Psoas muscle (tissue), 8 donors: Measurements from ENCODE around the gene AQP12A. TPM values are rescaled to one million over a fixed set of nuclear protein-coding genes. Genes with fewer than 3 reads are reported as not detected.
"Not testable (repeated sequence)": the region's sequence is repeated elsewhere in the genome, so short reads cannot be mapped to it uniquely, and the experiment has no call there.

ENCODE experiments used
- ATAC-seq, 4 donors: fragments of 200-7000 bp; cut with Tn5 transposase; one replicate each; pipeline ENCODE4 v1.9.1; 2020; ENCODE audit warnings: moderate library complexity in 3 of 4, mild to moderate bottlenecking in 2 of 4
- DNase-seq, 2 donors: peaks; one replicate each; pipeline ENCODE4 v3.0.0-alpha.2; 2020
- H3K27ac ChIP-seq: fragments of 200-600 bp; one replicate; pipeline ENCODE4 v1.8.0; 2022
- H3K27me3 ChIP-seq, 3 donors: fragments of 200-600 bp in 1 of 3; one replicate each; pipeline versions ENCODE4 v1.6.1 to v1.8.0; 2013 to 2022; ENCODE audit warnings: low read length in 2 of 3, mild to moderate bottlenecking in 2 of 3, moderate library complexity in 1 of 3; ENCODE audit not compliant: insufficient read depth in 3 of 3
- H3K36me3 ChIP-seq, 2 donors: fragments of 200-600 bp in 1 of 2; one replicate each; pipeline versions ENCODE4 v1.6.1 to v1.8.0; 2013 to 2022; ENCODE audit warnings: low read depth in 1 of 2, mild to moderate bottlenecking in 1 of 2, moderate library complexity in 1 of 2; ENCODE audit not compliant: insufficient read depth in 1 of 2
- H3K4me1 ChIP-seq: fragments of 200-600 bp; one replicate; pipeline ENCODE4 v1.8.0; 2022
- H3K4me3 ChIP-seq: fragments of 200-600 bp; one replicate; pipeline ENCODE4 v1.8.0; 2022; ENCODE audit warnings: mild to moderate bottlenecking
- H3K9me3 ChIP-seq: fragments of 200-600 bp; one replicate; pipeline ENCODE4 v1.8.0; 2022
- CTCF ChIP-seq: fragments of 200-600 bp; IDR thresholded peaks from one replicate; pipeline ENCODE4 v1.8.0; 2022; ENCODE audit warnings: antibody characterized with exemption
- WGBS, 3 donors: extraction: QIAGEN DNeasy Blood & Tissue Kit; methylation state at CpG; one replicate each; pipeline versions ENCODE4 v1.1.6 to v1.1.7; 2013; 5-methylcytosine and 5-hydroxymethylcytosine counted together
- intact Hi-C, 2 donors: fragments of 100-400 bp; cut with DNase I; formaldehyde crosslinking; loops; one replicate each; pipeline versions ENCODE4 v1.11.0 to v1.14.2; 2022
- polyA plus RNA-seq, 3 donors: library from polyadenylated mRNA; stranded (reverse); fragments of 200-250 nt; gene quantifications; one replicate each; pipeline ENCODE4 v1.2.3, GENCODE V29; 2013
- total RNA-seq, 4 donors: library from RNA; stranded (reverse); fragmentation: NEBNext Ultra II Directional in 2 of 4; extraction: Animal tissue kit (Norgen Biotek cat#: 25700) in 2 of 4; gene quantifications; one replicate each; pipeline versions ENCODE4 v1.2.1 to v1.2.4, GENCODE V29; 2021 to 2023
- donor health status: healthy with polysubstance abuse.
- donor health status: DM: no; HTN: no; CAD: no; lungs with moderate emphysema.
- donor health status: Bipolar disorder and iron deficiency.
- donor health status: healthy.
- donor health status: DM: yes; HTN: yes; CAD: no.
- donor health status: DM: no; HTN: no; CAD: no.
- donor health status: DM: no; HTN: no; CAD: no.
- donor health status: DM: yes; HTN: yes; CAD: no.

Gene AQP12A
- total and polyA plus RNA-seq, 7 donors = not detected

DNA sequence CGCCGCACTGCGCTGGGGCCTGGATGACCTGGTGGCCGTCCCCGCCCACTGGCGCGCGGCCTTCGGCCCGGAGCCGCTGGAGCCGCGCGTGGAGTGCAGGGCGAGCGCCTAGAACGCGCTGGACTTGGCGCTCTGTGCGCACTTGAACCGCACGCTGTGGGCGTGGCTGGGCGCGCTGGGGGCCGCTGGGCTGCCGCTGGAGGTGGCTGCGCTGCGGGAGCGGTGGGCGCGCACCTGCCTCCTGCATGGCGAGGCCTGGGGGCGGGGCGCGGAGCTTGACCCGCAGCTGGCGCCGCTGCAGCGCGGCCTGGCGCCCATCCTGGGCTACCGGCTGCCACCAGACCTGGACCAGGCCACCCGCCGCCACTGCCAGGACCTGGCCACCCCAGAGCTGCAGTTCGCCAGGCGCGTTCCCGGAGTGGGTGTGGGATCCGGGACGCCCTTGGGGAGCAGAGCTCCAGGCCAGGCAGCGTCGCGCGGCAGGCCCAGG lies 18.9 kb upstream of the AQP12A start:
- Histone ChIP-seq H3K9me3 (no peaks in the 10 kb centered on the region), H3K27ac (no peak overlapping the region), H3K36me3 (no peaks in the 10 kb centered on the region), H3K4me3 (peak overlapping the region; percentile 41), H3K27me3 (peaks cover 0 to 8% (median 0%) of the 10 kb centered on the region in 3 donors), H3K4me1 (no peaks in the 10 kb centered on the region)
- ATAC-seq = peak in 3 of 4 donors; percentile 71 to 86 (median 76)
- intact Hi-C loops = no loop called here
- 1 to 4% (median 1%) methylated on average over 39 to 55 of the region's 55 CpGs for WGBS, 3 donors
- peak in 1 of 2 donors; percentile 60 for DNase-seq
- no peak for TF ChIP-seq CTCF

DNA sequence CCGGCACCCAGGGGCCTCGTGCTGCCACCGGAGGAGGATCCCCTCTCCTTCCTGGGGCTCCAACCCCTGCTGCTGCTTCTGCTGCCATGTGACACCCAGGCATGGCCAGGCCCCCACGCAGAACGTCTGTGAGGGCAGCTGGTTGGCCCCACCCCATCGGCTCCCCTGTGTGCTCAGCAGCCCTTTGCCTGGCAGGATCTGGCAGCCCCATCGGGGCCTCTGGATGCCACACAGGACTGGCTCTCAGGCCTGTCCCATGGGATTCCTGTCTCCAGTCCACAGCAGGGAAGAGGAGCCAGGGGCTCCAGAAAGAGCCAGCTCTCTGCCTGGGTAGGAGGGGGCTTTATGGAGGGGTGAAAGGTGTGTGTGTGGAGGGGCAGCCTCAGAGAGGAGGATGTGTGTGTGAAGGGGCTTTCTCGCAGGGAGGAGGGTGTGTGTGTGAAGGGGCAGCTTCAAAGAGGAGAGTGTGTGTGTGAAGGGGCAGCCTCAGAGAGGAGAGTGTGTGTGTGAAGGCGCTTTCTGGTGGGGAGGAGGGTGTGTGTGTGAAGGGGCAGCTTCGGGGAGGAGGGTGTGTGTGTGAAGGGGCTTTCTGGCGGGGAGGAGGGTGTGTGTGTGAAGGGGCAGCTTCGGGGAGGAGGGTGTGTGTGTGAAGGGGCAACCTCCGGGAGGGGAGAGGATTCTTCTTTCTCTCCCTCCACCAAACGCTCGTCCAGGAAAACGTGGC lies 17.0 kb upstream of the AQP12A start:
- ATAC-seq = peak in 2 of 4 donors; percentile 27 to 30
- WGBS, 3 donors = 19 to 25% (median 20%) methylated on average over 10 to 12 of the region's 16 CpGs
- H3K36me3 ChIP-seq, H3K27me3 ChIP-seq, intact Hi-C loops, H3K4me3 ChIP-seq, DNase-seq, H3K27ac ChIP-seq, H3K4me1 ChIP-seq, H3K9me3 ChIP-seq: not testable (repeated sequence)

- H3K4me1 ChIP-seq = not testable (repeated sequence)
- ATAC-seq = peak; percentile 28 to 72 (median 56)
These were observed 16.3 kb upstream of the AQP12A start for GRCh38 chr2:240675345-240675744.

DNA sequence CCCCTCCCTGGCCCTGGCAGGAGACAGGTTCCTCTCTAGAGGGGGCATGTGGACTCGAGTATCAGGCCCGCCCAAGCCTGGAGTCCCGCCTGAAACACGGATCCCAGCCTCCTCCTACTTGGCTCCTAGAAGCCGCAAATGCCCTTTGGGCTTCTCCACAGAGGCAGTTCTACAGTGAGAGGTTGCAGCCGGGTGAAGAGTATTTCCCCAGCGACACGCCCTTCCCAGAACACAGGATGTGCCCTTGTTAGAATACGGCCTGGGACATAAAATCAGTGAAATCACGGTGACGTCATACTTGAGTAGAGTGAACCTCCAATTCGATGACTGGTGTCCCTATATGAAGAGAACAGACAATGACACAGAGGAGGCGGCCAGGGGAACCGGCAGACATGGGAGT lies 13.6 kb upstream of the AQP12A start:
- H3K9me3 ChIP-seq, H3K27me3 ChIP-seq, H3K4me1 ChIP-seq, H3K27ac ChIP-seq, H3K36me3 ChIP-seq, DNase-seq, ATAC-seq, H3K4me3 ChIP-seq, intact Hi-C loops: not testable (repeated sequence)
- WGBS, 3 donors = 60 to 100% (median 69%) methylated on average over 1 to 6 of the region's 14 CpGs

More at GRCh38 chr2:240675345-240675744, 16.3 kb upstream of the AQP12A start:
- WGBS, 3 donors = no CpG with 5 or more reads among the region's 24 CpGs
- H3K27ac ChIP-seq, H3K4me3 ChIP-seq, H3K27me3 ChIP-seq, DNase-seq, intact Hi-C loops, H3K36me3 ChIP-seq, H3K9me3 ChIP-seq: not testable (repeated sequence)

DNA sequence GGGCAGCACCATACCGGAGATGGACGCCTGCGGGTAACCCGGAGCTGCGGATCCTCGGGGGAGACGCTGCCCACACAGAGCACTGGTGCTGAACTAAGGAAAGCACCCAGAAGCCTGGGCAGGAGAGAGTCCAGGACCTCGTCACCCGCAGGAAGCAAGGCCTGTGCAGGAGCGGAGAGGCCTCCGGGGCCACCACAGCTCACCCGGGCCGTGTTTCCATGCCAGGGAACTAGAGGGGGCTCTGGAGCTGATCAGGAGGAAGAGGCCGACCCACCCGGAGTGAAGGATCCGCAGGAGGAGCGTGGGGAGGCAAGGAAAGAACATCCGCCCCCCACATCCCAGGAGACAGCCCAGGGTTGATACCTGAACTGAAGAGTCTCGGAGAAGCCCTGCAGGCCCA lies 12.8 kb upstream of the AQP12A start:
- DNase-seq, intact Hi-C loops, H3K4me1 ChIP-seq, H3K27me3 ChIP-seq, ATAC-seq, H3K9me3 ChIP-seq, H3K27ac ChIP-seq, H3K36me3 ChIP-seq, H3K4me3 ChIP-seq: not testable (repeated sequence)
- no CpG with 5 or more reads among the region's 19 CpGs for WGBS, 3 donors

DNA sequence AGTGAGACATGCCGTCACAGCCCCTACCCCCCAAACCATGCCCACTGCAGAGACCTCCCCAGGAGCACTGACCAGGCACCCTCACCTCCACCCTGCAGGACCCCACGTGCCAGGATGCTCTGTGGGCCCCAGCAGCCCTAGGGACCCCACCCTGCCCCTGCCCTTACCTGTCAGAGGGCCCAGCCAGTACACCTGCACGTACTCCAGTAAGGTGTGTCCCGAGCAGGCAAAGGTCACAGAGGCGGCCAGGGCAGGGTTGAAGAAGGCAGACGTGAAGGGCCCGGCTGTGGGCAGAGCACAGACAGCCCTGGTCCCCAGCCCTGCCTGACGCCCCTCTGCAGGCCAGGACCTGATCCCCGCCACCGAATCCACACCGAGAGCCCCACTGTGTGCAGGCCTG lies 11.5 kb upstream of the AQP12A start:
- DNase-seq, ATAC-seq, H3K4me1 ChIP-seq, H3K27me3 ChIP-seq, H3K9me3 ChIP-seq, H3K4me3 ChIP-seq, intact Hi-C loops, H3K36me3 ChIP-seq, H3K27ac ChIP-seq: not testable (repeated sequence)
- WGBS, 3 donors = 21 to 55% (median 25%) methylated on average over 1 to 2 of the region's 11 CpGs

DNA sequence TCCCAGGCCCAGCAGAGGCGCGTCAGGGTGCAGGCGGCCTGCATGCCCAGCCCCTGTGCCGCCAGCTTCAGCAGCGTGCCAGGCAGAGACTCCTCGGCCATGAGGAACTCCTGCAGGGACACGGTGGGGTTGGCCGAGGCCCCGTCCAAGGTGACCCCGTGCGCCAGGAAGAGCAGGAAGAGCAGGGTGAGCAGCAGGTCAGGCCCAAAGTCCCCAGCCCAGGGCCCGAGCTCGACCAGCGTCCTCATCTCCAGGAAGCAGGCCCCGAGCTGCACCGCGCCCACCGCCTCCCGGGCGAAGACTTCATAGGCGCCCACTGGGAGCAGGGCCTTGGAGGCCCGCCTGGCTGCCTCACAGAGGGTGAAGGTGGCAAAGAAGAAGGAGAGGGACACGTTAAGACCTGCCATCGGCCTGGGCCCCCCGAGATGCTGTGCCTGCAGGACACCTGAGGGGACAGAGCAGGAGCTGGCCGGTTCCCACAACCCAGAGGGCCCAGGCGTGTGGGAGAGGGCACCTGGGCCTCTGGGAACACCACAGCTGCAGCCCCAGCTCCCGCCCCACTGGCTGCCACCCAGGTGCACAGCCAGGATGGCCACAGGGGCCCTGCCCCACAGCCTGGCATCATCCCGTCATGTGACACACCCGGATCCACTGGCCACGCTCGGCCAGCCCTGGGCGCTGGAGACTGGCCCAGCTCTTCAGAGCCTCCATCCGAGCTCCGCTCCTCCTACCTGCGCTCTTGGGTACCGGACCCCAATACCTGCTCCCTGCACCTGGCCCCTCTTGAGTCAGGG lies 9.0 kb upstream of the AQP12A start, which contains the start of gene AQP12B:
Gene AQP12B (minus strand): TSS at position 455 of the 794 bp plus-strand sequence. CDS start 48 bp downstream, at position 407.
- H3K36me3 ChIP-seq, H3K4me1 ChIP-seq, H3K27ac ChIP-seq, intact Hi-C loops, H3K27me3 ChIP-seq, H3K4me3 ChIP-seq, H3K9me3 ChIP-seq, ATAC-seq: not testable (repeated sequence)
- WGBS, 3 donors = 82 to 86% (median 84%) methylated on average over 13 to 35 of the region's 37 CpGs
- peak in 1 of 2 donors; percentile 53 for DNase-seq

DNA sequence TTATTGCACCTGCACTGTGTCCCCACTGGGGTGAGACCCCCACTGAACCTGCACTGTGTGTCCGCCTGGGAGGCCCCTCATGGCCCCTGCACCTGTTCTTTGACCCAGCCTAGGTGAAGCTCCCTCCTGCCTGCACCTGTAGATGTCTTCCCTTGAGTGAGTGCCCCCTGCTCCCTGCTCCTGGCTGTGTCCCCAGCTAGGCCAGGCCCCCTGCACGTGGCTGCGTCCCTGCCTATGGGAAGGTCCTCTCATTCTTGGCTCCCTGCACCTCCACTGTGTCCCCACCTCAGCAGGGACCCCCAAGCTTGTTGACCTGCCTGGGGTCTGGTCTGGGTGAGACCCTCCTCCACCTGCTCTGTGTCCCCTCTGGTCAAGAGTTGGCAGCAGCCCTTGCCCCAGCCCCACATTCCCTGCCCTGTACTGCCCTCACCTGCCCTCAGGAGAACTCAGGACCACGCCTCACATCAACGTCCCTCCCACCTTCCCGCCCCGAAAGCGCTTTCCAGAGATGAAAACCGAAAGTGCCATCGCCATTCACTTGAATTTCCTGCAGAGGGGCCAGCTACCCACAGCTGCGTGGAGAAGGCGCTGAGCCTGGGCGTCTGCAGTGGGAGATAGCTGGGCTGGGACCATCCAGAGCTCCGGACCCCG lies 8.2 kb upstream of the AQP12A start:
- DNase-seq, H3K4me1 ChIP-seq, intact Hi-C loops, H3K27me3 ChIP-seq, H3K27ac ChIP-seq, H3K9me3 ChIP-seq, H3K4me3 ChIP-seq, H3K36me3 ChIP-seq: not testable (repeated sequence)
- WGBS, 3 donors = 67 to 83% (median 68%) methylated on average over 1 to 4 of the region's 15 CpGs
- ATAC-seq = peak in 1 of 4 donors; percentile 26

DNA sequence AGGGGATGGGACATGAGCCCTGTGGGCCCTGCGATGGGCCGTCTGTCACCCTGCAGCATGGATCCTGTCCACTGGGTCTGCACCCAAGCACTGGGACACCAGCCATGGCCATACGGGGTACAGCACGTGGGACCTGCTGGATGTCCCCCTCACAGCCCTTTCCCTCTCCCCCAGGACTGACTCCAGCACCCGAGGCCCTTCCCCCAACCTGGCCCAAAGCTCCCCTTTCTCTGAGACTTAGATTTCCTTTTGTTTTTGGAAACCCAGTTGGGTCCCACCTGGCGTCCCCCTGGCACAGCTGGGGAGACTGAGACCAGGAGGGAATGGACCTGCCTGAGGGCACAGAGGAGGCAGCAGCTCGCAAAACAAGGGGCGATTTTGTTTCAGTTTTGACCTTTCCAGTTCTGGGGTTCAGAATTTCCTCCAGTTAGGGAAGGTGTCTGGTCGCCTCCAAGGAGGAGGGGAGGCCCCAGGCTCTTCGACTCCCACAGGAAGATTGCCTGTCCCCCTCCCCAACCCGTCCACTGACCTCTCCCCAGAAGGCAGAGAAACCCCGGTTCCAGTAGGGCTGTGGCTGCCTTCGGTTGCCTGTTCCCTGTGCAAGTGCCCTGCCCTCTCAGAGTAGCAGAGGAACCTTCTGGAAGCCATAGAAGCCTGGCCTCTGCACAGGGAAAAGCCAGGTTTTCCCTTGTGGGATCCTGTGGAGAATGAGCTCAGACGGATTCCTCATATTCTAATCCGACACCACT lies 7.5 kb upstream of the AQP12A start:
- H3K27ac ChIP-seq, ATAC-seq, H3K27me3 ChIP-seq, DNase-seq, intact Hi-C loops, H3K9me3 ChIP-seq, H3K4me1 ChIP-seq, H3K4me3 ChIP-seq, H3K36me3 ChIP-seq: not testable (repeated sequence)
- WGBS, 3 donors = 72 to 79% (median 75%) methylated on average over 14 to 15 of the region's 15 CpGs
